ENCODE data around the gene SLC39A9. TPM values are rescaled to one million over a fixed set of nuclear protein-coding genes. Genes with fewer than 3 reads are reported as not detected.
"Not testable (repeated sequence)": the region's sequence is repeated elsewhere in the genome, so short reads cannot be mapped to it uniquely, and the experiment has no call there.

SLC39A9 gene
- total RNA-seq, 4 donors from 2014 or later = 26.8 to 131 (median 38.7) TPM

- H3K4me3 ChIP-seq = no peak overlapping the region
- H3K4me1 ChIP-seq = no peaks in the 10 kb centered on the region
- no peaks in the 10 kb centered on the region for H3K9me3 ChIP-seq
- no peak for DNase-seq
- intact Hi-C loops (cut with DNase I; ENCODE audit: low total_unique reads) = no loop called here
- no peaks in the 10 kb centered on the region for H3K36me3 ChIP-seq
- no peaks in the 10 kb centered on the region for H3K27me3 ChIP-seq
- TF ChIP-seq POLR2A (IDR thresholded peaks at IDR 0.05) (no peak), CTCF (IDR thresholded peaks at IDR 0.05) (no peak)
- H3K27ac ChIP-seq = no peak overlapping the region
These were observed 23.3 kb upstream of the SLC39A9 start for GRCh38 chr14:69375182-69375581.

- no peak for DNase-seq
- intact Hi-C loops (cut with DNase I; ENCODE audit: low total_unique reads) = no loop called here
- no peak overlapping the region for H3K27ac ChIP-seq
- no peak overlapping the region for H3K4me3 ChIP-seq
- TF ChIP-seq POLR2A (IDR thresholded peaks at IDR 0.05) = no peak
- TF ChIP-seq CTCF (IDR thresholded peaks at IDR 0.05) = no peak
- H3K9me3 ChIP-seq = no peaks in the 10 kb centered on the region
- H3K27me3 ChIP-seq = no peaks in the 10 kb centered on the region
- H3K36me3 ChIP-seq = no peaks in the 10 kb centered on the region
- no peaks in the 10 kb centered on the region for H3K4me1 ChIP-seq
These were observed 22.8 kb upstream of the SLC39A9 start for GRCh38 chr14:69375722-69376121.

- TF ChIP-seq CTCF (IDR thresholded peaks at IDR 0.05) = no peak
- TF ChIP-seq POLR2A (IDR thresholded peaks at IDR 0.05) = no peak
- H3K36me3 ChIP-seq = no peaks in the 10 kb centered on the region
- intact Hi-C loops (cut with DNase I; ENCODE audit: low total_unique reads) = no loop called here
These were observed 22.1 kb upstream of the SLC39A9 start for GRCh38 chr14:69376439-69376838.

GRCh38 chr14:69378274-69378673 lies 20.2 kb upstream of the SLC39A9 start:
- intact Hi-C loops (cut with DNase I; ENCODE audit: low total_unique reads) = no loop called here
- DNase-seq = no peak
- H3K4me3 ChIP-seq = no peak overlapping the region
- no peaks in the 10 kb centered on the region for H3K9me3 ChIP-seq
- no peaks in the 10 kb centered on the region for H3K36me3 ChIP-seq
- no peak overlapping the region for H3K27ac ChIP-seq
- TF ChIP-seq POLR2A (IDR thresholded peaks at IDR 0.05) (no peak), CTCF (IDR thresholded peaks at IDR 0.05) (no peak)
- H3K27me3 ChIP-seq = no peaks in the 10 kb centered on the region
- no peaks in the 10 kb centered on the region for H3K4me1 ChIP-seq

More at GRCh38 chr14:69376439-69376838, 22.1 kb upstream of the SLC39A9 start:
- DNase-seq = no peak
- H3K27ac ChIP-seq = no peak overlapping the region
- no peaks in the 10 kb centered on the region for H3K27me3 ChIP-seq
- no peaks in the 10 kb centered on the region for H3K4me1 ChIP-seq
- H3K9me3 ChIP-seq = no peaks in the 10 kb centered on the region
- H3K4me3 ChIP-seq = no peak overlapping the region

- peaks cover 0 to 5% of the 10 kb centered on the region in 2 donors for H3K4me1 ChIP-seq
- no peak for DNase-seq
- no peaks in the 10 kb centered on the region for H3K27me3 ChIP-seq
- no peak for TF ChIP-seq POLR2A (IDR thresholded peaks at IDR 0.05)
- no peak for TF ChIP-seq CTCF (IDR thresholded peaks at IDR 0.05)
- intact Hi-C loops (cut with DNase I; ENCODE audit: low total_unique reads) = no loop called here
- H3K4me3 ChIP-seq = no peak overlapping the region
- no peak overlapping the region for H3K27ac ChIP-seq
- H3K36me3 ChIP-seq = no peaks in the 10 kb centered on the region
- no peaks in the 10 kb centered on the region for H3K9me3 ChIP-seq
These were observed 11.2 kb upstream of the SLC39A9 start for GRCh38 chr14:69387311-69387710.

GRCh38 chr14:69391400-69391799 lies 7.1 kb upstream of the SLC39A9 start:
- H3K4me1 ChIP-seq; H3K36me3 ChIP-seq; DNase-seq; intact Hi-C loops (cut with DNase I; ENCODE audit: low total_unique reads); H3K9me3 ChIP-seq; H3K4me3 ChIP-seq; H3K27ac ChIP-seq; H3K27me3 ChIP-seq: not testable (repeated sequence)

All from uterus (tissue), 4 donors.